ENCODE results near the gene TRMU.
"Not testable (repeated sequence)": the region's sequence is repeated elsewhere in the genome, so short reads cannot be mapped to it uniquely, and the experiment has no call there.

The TRMU gene

DNA sequence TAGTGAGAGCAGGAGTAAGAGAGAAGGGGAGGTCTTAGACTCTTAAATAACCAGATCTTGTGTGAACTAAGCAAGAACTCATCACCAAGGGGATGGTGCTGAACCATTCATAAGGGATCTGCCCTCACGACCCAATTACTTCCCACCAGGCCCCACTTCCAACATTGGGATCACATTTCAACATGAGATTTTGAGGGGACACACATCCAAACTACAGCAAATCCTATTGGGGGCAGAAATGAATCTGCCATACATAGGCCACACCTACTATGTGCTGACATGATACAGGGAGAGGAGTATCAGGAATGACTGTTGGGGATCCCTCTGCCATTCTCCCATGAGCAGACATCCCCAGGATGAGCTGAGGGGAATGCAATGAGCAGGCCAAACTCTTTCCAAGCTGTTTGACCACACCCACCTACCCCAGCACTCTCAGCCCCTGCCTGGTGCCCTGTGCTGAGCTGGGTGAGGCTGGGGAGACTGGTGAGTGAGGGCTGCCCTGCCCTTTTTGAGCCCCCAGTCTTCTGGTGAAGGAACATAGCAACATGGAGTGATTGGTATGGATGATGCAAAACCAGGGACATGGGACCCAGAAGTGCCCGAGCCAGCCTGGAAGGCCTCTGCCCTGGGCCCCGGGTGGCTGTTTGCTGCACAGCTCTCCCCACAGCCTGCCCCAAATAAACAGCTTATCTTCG is 40.1 kb upstream of the TRMU start:
- Mint-ChIP-seq H3K27me3 (ENCODE audit: low read depth) (no peaks in the 10 kb centered on the region), H3K4me3 (peak overlapping the region; percentile 88), H3K4me1 (ENCODE audit: low read depth) (peaks cover 34% of the 10 kb centered on the region), H3K9me3 (peaks cover 4% of the 10 kb centered on the region), H3K27ac (peak overlapping the region; percentile 80), H3K36me3 (ENCODE audit: low read depth) (peaks cover 37% of the 10 kb centered on the region)

DNA sequence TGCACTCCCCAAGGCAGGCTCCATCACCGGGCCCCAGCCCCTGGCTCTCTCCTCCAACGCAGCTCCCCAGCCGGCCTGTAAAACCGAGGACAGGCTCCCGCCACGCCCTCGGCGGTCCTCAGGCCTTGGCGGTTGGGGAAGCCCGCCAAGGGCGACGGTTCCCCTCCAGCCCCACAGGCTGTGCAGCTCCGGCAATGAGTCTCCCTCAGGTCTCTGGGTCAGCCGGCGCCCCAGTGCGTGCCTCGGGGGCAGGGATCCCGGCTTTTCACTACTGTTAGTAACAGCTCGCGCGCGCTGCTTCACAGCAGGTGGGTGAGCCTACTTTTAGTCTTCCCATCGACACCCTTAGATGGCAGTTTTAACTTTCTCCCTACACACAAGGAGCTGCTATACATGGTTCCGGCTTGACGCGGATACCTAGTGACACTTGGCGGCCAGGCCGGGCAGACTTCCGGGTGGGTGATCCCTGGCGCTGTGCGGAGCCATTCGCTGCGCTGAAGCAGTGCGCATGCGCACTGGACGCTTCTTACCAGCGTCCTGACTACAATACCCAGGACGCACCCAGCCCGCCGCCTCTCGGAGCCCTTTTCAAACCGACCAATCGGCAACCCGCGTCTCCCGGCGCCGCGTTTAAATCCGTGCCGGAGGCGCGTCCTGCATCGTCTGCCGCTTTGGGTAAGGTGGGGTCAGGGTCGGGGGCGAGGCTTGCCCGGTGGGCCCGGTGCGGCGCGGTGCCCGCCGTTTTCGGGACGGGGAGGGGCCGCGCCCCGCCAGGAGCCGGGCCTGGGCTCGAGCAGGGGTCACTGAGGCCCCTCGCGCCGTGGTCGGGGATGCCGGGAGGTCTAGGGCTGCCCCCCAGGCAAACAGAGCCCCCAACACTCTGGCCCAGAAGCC is 39.0 kb upstream of the TRMU start, which contains the start of gene GTSE1:
TSS of gene GTSE1 (plus strand) at position 614 of the 894 bp plus-strand sequence. CDS start 531 bp downstream, outside the sequence.
- Mint-ChIP-seq H3K4me3 (peak within 1 kb of the TSS; percentile 93), H3K27ac (peak within 1 kb of the TSS; percentile 94), H3K9me3 (peaks cover 4% of the 10 kb centered on the region), H3K27me3 (ENCODE audit: low read depth) (no peaks in the 10 kb centered on the region), H3K4me1 (ENCODE audit: low read depth) (peaks cover 37% of the 10 kb centered on the region), H3K36me3 (ENCODE audit: low read depth) (peaks cover 38% of the 10 kb centered on the region)

DNA sequence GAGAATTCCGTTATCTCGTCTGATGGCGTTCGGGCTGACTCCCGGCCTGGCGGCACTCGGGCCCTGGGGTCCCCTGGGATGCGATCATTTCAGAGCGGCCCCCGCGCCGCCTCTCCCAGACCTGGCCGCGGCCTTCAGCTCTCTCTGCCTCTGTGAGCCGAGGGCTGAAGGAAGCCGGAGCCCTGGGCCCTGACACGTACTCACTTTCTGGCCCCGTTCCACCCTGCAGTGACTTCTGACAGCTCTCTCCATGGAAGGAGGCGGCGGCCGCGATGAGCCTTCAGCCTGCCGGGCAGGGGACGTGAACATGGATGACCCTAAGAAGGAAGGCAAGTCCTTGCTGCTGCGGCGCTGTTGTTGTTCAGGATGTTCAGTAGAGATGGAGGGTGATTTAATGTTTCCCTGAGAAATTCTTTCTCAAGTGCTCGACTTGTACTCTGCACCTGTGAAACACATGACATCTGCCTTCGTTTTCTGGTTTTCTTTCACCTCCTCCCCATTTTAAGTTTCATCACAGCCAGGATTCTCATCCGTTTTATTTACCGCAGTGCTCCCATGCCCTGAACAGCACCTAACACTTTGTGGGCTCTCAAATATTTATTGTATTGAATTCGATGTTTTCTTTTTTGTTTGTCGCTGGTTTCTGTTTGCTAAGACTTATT is 38.2 kb upstream of the TRMU start:
- Mint-ChIP-seq H3K4me1 (ENCODE audit: low read depth) (peaks cover 37% of the 10 kb centered on the region), H3K4me3 (peak overlapping the region; percentile 93), H3K9me3 (peaks cover 3% of the 10 kb centered on the region), H3K27ac (peak overlapping the region; percentile 76), H3K36me3 (ENCODE audit: low read depth) (peaks cover 34% of the 10 kb centered on the region), H3K27me3 (ENCODE audit: low read depth) (no peaks in the 10 kb centered on the region)

- peaks cover 49% of the 10 kb centered on the region for H3K4me1 Mint-ChIP-seq (ENCODE audit: low read depth)
- no peaks in the 10 kb centered on the region for H3K9me3 Mint-ChIP-seq
- H3K27me3 Mint-ChIP-seq (ENCODE audit: low read depth), result no peaks in the 10 kb centered on the region
- peak overlapping the region; percentile 93 for H3K4me3 Mint-ChIP-seq
- peaks cover 33% of the 10 kb centered on the region for H3K36me3 Mint-ChIP-seq (ENCODE audit: low read depth)
- peak overlapping the region; percentile 56 for H3K27ac Mint-ChIP-seq
Measured at GRCh38 chr22:46299101-46299500, 36.4 kb upstream of the TRMU start.

DNA sequence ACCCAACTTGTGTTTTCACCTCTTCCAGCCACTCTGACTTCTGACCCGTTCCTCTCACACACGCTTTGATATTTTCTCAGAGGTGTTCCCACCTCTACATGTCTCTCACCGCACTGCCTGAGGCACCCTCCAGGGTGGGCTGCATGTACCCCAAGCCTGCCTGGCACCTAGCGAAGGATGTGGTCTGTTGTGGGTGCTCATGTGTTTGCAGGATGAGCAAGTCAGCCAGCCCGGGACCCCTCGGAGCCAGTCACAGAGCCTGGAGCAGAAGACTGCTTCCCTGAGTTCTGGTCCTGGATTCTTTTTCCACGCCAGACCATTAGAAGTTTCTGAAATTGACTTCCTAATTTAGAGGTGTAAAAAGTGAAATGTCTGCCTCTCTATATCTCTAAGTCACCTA is 35.0 kb upstream of the TRMU start:
- Mint-ChIP-seq H3K27me3 (ENCODE audit: low read depth) (no peaks in the 10 kb centered on the region), H3K27ac (peak overlapping the region; percentile 16), H3K36me3 (ENCODE audit: low read depth) (peaks cover 34% of the 10 kb centered on the region), H3K4me1 (ENCODE audit: low read depth) (peaks cover 46% of the 10 kb centered on the region), H3K4me3 (peak overlapping the region; percentile 68), H3K9me3 (no peaks in the 10 kb centered on the region)

DNA sequence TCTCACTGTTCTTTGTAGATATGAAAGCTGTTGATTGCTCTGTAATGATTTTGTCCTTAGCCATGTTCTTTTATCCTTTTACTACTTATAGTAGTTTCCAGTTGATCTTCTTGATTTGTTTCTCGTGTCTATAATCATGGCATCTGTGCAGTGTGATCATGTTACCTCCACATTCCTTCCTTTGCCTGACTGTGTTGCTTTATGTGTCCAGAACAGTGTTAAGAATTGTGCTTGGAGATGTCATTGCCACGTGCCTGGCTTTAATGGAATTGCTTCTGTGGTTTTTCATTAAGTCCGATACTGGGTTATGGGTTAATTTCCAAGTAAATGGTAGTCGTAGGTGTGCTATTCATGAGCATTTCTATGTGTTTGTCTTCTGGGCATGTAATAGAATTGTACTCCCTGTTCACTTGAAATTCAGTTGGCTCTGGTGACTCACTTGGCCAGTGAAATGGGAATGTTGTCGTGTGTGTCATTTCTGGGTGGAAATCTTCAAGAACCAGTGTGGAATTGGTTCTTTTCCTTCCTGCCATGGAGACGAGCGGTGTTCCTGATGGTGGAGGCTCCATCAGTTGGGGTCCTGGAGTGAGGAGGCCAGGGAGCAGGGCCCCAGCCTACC is 32.1 kb upstream of the TRMU start:
- H3K9me3 Mint-ChIP-seq, result no peaks in the 10 kb centered on the region
- no peak overlapping the region for H3K4me3 Mint-ChIP-seq
- peak overlapping the region; percentile 7 for H3K27ac Mint-ChIP-seq
- H3K27me3 Mint-ChIP-seq (ENCODE audit: low read depth), result no peaks in the 10 kb centered on the region
- H3K36me3 Mint-ChIP-seq (ENCODE audit: low read depth), result peaks cover 36% of the 10 kb centered on the region
- peaks cover 37% of the 10 kb centered on the region for H3K4me1 Mint-ChIP-seq (ENCODE audit: low read depth)

DNA sequence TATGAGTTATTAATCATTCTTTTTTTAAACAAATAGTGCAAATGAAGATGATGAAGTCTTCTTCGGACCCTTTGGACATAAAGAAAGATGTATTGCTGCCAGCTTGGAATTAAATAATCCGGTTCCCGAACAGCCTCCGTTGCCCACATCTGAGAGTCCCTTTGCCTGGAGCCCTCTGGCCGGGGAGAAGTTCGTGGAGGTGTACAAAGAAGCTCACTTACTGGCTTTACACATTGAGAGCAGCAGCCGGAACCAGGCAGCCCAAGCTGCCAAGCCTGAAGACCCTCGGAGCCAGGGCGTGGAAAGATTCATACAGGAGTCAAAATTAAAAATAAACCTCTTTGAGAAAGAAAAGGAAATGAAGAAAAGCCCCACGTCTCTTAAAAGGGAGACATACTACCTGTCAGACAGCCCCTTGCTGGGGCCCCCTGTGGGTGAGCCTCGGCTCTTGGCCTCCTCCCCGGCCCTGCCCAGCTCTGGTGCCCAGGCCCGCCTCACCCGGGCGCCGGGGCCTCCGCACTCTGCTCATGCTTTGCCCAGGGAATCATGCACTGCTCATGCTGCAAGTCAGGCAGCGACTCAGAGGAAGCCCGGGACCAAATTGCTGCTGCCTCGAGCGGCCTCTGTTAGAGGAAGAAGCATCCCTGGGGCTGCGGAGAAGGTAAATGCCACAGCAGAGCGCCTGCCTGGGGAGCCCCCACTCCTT is 27.1 kb upstream of the TRMU start:
- Mint-ChIP-seq H3K36me3 (ENCODE audit: low read depth) (peaks cover 28% of the 10 kb centered on the region), H3K27me3 (ENCODE audit: low read depth) (no peaks in the 10 kb centered on the region), H3K4me3 (no peak overlapping the region), H3K4me1 (ENCODE audit: low read depth) (peaks cover 16% of the 10 kb centered on the region), H3K9me3 (no peaks in the 10 kb centered on the region), H3K27ac (no peak overlapping the region)

DNA sequence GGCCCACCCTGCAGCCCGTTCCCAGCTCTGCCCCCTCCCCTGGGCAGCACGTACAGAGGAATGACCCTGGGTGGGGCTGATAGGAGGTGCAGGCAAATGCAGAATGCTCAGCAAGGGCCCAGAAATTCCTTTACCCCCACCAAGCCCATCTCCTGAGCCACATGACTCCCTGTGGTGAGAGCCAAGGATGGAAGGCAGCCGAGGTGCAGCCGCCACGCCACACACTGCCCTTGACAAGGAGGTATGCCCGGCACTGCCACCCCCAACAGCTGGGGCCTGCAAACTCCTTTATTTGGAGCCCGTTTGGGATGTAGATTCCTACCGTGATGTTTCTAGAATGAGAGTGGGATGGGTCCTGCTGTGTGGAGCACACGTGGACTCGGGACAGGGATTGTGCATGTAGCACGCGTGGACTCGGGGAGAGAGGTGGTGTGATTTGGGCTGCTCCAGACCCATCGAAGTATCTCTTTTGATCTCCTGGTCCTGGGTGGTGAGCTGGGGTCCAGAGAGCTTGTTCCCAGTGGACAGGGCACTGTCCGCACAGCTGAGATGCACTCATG is 25.9 kb upstream of the TRMU start:
- Mint-ChIP-seq H3K27ac (no peak overlapping the region), H3K27me3 (ENCODE audit: low read depth) (no peaks in the 10 kb centered on the region), H3K4me3 (no peak overlapping the region), H3K4me1 (ENCODE audit: low read depth) (peaks cover 11% of the 10 kb centered on the region), H3K9me3 (no peaks in the 10 kb centered on the region), H3K36me3 (ENCODE audit: low read depth) (peaks cover 25% of the 10 kb centered on the region)

DNA sequence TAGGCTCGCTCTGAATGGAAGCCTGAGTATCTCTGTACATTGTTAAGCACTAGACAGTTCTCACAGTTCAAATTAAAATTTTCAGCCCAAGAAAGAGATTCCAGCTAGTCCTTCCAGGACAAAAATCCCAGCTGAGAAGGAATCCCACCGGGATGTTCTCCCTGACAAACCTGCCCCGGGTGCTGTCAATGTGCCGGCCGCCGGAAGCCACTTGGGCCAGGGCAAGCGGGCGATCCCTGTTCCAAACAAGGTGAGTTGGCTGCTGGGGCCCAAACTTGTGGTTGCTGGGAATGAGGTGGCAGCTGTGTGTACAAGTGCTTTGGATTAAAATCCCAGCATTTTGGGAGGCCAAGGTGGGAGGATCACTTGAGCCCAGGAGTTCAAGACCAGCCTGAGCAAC is 23.5 kb upstream of the TRMU start:
- H3K9me3 Mint-ChIP-seq, result no peaks in the 10 kb centered on the region
- H3K36me3 Mint-ChIP-seq (ENCODE audit: low read depth), result peaks cover 33% of the 10 kb centered on the region
- H3K4me1 Mint-ChIP-seq (ENCODE audit: low read depth), result peaks cover 8% of the 10 kb centered on the region
- H3K27ac Mint-ChIP-seq, result no peak overlapping the region
- H3K4me3 Mint-ChIP-seq, result no peak overlapping the region
- H3K27me3 Mint-ChIP-seq (ENCODE audit: low read depth), result no peaks in the 10 kb centered on the region

DNA sequence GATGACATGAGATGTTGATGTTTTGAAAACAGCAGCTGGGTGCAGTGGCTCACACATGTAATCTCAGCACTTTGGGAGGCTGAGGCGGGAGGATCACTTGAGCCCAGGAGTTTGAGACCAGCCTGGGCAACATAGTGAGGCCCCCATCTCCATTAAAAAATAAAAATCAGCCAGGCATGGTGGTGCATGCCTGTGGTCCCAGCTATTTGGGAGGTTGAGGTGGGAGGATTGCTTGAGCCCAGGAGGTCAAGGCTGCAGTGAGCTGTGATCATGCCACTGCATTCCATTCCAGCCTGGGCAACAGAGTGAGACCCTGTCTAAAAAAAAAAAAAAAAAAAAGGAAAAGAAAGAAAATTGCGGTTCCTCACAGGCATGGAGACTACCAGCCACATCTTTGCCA is 22.7 kb upstream of the TRMU start:
- H3K4me1 Mint-ChIP-seq (ENCODE audit: low read depth); H3K27ac Mint-ChIP-seq; H3K9me3 Mint-ChIP-seq; H3K27me3 Mint-ChIP-seq (ENCODE audit: low read depth); H3K4me3 Mint-ChIP-seq: not testable (repeated sequence)
- H3K36me3 Mint-ChIP-seq (ENCODE audit: low read depth), result peaks cover 40% of the 10 kb centered on the region

GRCh38 chr22:46315976-46316375 is 19.5 kb upstream of the TRMU start:
- Mint-ChIP-seq H3K4me3 (no peak overlapping the region), H3K27ac (no peak overlapping the region), H3K4me1 (ENCODE audit: low read depth) (peaks cover 7% of the 10 kb centered on the region), H3K9me3 (no peaks in the 10 kb centered on the region), H3K27me3 (ENCODE audit: low read depth) (no peaks in the 10 kb centered on the region), H3K36me3 (ENCODE audit: low read depth) (peaks cover 40% of the 10 kb centered on the region)

DNA sequence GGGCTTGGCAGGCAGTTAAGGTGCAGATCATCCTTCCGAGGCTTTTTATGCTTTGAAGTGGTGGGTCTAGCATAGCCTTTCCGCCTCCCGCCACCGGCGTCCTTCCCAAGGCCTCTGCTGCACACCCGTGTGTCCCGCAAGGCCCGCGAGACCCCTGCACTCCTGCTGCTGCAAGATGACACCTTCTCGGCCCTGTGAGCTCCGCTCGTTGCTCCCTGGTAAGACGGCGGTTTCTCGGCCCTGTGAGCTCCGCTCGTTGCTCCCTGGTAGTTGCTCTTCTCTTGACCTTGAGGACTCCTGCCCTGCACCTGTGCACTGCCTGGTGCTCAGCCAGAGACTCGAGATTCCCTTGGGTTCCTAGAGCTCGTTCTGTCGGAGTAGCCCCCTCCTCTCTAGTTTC is 17.9 kb upstream of the TRMU start:
- Mint-ChIP-seq H3K27me3 (ENCODE audit: low read depth) (no peaks in the 10 kb centered on the region), H3K36me3 (ENCODE audit: low read depth) (peaks cover 47% of the 10 kb centered on the region), H3K27ac (no peak overlapping the region), H3K4me3 (no peak overlapping the region), H3K9me3 (no peaks in the 10 kb centered on the region), H3K4me1 (ENCODE audit: low read depth) (peaks cover 6% of the 10 kb centered on the region)

GRCh38 chr22:46318576-46318975 is 16.9 kb upstream of the TRMU start:
- Mint-ChIP-seq H3K4me1 (ENCODE audit: low read depth) (peaks cover 6% of the 10 kb centered on the region), H3K4me3 (no peak overlapping the region), H3K27me3 (ENCODE audit: low read depth) (no peaks in the 10 kb centered on the region), H3K9me3 (no peaks in the 10 kb centered on the region), H3K27ac (no peak overlapping the region), H3K36me3 (ENCODE audit: low read depth) (peaks cover 56% of the 10 kb centered on the region)
